ENCODE results near the gene DLX4.

DLX4 gene

GRCh38 chr17:49970498-49970897 is 1.5 kb downstream of the DLX4 start:
- DNase-seq = no peak

- DNase-seq = no peak
Observed at GRCh38 chr17:49971199-49971847, 2.3 kb downstream of the DLX4 start.

- no peak for DNase-seq
Observed at GRCh38 chr17:49971848-49972485, 3.0 kb downstream of the DLX4 start.

DNA sequence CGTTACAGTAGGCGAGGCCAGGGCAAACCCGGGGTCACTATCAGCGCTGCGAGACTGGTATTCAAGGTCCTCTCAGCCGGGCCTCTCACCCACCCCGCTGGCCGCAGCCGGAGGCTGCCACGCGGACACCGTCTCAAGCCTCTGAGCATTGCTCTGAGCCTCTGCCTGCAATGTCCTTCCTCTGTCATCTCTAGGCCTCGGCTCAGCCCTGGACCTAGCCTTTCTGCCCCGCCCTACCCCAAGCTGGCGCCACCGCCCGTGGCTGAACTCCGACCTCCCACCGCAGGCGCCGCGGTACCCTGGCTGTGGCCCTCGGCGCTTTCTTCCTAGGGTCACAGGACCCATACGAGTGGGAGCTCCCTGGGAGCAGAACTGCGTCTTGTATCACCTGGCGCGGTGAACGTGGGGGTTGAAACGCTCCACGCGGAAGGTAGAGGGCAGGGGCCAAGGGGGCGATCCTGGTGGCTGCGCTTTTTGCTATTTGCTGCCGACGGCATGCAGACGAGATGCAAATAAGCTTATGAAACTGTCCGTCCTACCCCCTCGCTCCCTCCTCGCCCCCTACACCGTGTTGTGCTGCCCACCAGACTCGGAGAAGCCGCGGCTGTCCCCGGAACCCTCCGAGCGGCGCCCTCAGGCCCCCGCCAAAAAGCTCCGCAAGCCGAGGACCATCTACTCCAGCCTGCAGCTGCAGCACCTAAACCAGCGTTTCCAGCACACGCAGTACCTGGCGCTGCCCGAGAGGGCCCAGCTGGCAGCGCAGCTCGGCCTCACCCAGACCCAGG is 3.7 kb downstream of the DLX4 start:
- no peak for DNase-seq

- no peak for DNase-seq
Observed at GRCh38 chr17:49973271-49973615, 4.3 kb downstream of the DLX4 start.

- DNase-seq = no peak
Observed at GRCh38 chr17:49975531-49975930, 6.5 kb downstream of the DLX4 start.

GRCh38 chr17:49976163-49976827 is 7.3 kb downstream of the DLX4 start:
- no peak for DNase-seq

DNA sequence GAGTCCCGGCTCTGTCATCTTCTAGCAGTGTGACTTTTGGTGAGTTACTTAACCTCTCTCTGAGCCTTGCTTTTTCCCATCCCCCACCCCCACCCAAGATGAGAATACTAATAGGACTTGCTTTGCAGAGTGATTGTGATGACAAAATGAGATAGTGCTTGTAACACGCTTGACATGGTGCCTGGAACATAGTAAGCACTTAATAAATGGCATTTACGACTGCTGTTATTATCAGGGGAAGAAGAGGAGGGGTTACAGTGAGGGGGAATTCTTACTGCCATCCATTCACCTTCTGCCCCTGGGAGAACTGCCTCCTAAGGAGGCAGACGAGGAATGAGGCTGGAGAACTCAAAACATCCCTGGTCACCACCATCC is 7.8 kb downstream of the DLX4 start:
- DNase-seq = no peak

DNA sequence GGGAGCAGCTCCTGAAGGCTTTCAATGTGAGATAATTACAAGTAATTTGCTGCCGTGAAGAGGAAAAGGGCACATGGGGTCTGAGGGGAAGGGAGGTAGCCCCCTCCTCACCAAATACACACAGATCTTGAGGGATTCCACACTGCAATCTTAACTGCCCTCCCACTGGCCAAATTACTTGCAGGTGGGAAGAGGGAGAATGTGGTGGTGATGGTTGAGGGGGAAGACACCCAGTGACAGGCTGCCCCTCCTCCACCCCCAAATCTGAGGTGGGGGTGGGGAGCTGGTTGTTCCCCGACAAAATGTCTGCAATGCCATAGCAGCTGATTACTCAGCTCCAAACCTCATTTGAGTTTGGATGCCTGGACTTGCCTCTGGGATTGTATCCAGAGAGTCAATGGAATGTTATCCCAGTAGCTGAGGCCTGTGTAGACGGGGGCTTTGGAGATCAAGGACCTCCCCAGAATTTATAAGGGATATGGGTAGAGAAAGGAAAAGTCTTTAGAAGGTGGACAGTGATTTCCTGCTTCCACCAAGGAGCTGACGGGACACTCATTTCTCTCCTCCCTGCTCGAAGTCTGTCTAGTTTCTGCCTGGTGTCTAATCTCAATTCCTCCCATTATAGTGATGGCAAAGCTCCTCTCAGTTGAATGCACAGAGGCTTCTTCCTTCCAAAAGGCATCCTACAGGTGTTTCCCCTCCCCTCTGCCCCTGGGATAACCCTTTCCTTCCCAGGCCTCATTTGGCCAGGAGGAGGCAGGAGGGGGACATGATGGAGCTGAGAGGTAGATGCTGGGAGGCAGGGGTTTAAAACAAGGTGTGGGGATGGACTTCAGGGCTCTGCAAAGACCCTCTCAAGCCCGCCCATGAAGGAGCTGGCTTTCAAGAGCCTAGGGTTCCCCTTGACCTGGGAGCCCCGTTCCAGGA is 8.7 kb downstream of the DLX4 start:
- DNase-seq = no peak

- no peak for DNase-seq
Observed at GRCh38 chr17:49978501-49978900, 9.5 kb downstream of the DLX4 start.

- DNase-seq = no peak
Observed at GRCh38 chr17:49979748-49980479, 10.9 kb downstream of the DLX4 start.

DNA sequence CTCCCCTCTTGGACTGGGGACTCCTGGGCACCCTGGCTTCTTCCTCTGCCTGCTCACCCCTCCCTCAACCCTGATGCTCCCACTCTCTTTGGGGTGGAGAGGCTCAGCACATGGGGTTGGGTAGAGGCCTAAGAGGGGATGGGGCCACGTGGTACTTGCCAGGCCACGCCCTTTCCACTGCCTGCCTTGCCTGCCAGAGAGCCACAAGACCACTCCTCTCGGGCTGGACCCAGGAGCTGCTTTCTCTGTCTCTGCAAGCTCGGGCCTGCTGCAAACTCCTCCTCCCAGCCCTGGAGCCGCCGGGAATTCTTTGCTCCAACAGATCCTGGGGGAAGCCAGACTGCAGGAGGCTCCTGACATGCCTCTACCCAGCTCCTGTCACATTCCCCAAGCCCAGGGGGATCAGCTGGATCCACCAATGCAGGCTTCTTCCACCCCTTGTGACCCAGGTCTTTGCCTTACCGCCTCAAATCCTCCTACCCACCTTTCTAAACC is 11.8 kb downstream of the DLX4 start:
- no peak for DNase-seq

DNA sequence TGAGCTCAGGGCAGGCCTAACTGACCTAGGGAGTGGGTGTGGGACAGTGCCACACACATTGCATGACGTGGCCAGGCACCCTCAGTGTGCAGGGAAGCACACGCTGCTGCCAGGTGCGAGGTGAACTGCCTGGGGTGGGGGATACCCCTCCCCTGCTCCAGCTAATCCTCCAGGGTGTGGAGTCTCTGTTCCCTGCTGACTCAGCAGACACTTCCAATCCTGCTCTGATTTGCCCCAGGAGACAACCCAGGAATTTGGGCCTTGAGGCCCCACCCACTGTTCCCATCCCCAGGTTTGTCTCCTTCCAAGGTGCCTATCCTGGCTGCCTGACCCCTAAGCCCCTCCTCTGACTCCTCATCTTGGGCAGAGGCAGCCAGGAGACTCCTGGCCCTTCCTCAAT is 15.3 kb downstream of the DLX4 start:
- DNase-seq = no peak

DNA sequence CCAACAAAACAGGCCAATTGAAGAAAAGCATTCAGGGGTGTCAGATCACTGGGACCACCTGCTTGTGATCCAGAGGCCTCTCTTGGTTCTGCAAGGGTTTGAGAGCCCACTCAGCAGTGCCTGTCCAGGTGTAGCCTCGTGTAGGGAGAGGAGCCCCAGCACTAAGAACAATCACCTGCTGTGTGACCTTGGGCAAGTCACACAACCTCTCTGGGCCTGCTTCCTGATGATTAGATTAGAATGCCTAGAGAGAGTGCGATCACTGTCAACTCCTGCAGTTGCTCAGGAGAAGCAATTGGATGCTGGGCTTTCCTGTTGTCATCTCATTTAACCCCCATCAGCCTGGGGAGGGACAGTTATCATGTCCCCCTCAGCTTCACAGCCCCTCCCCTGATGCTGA is 15.8 kb downstream of the DLX4 start:
- no peak for DNase-seq

GRCh38 chr17:49985310-49985990 is 16.5 kb downstream of the DLX4 start:
- DNase-seq = no peak

- DNase-seq = no peak
Observed at GRCh38 chr17:49986396-49987289, 17.7 kb downstream of the DLX4 start.

GRCh38 chr17:49987290-49987585 is 18.2 kb downstream of the DLX4 start:
- DNase-seq = no peak

DNA sequence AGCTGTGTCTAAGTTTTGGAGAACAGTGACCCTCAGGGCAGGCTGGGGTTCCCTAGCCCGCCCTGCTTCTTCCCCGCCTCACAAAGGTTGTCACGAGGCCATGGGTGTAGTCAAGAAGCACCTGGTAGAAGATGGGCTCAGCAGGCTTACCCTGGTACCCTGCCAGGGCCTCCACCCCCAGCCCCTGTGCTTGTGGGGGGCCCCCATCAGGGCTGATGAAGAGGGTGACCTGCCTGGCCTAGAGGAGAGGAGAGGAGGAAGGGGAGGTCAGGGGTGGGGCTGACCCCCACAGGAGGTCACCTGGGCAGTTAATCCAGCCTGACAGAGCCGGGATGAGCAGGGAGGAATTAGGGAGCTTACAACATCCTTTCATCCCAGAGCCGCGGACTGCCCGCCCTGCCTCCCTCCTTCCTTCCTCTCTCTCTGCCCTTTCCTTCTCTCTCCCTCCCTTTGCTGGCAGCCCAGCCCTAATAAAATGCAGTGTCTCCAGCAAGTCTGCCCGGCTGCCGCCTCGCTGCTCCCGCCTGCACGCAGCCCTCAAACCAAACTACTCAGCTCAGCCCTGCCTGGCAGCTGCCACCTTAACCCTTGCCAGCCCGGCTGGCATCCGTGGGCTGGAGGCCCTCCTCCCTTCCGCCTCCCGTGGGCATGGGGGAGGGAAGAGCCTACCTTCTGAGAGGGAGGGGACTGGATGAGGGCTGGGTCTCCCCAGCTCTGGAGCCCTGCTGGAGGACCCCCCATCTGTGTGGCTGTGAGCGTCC is 18.9 kb downstream of the DLX4 start:
- DNase-seq = no peak

DNA sequence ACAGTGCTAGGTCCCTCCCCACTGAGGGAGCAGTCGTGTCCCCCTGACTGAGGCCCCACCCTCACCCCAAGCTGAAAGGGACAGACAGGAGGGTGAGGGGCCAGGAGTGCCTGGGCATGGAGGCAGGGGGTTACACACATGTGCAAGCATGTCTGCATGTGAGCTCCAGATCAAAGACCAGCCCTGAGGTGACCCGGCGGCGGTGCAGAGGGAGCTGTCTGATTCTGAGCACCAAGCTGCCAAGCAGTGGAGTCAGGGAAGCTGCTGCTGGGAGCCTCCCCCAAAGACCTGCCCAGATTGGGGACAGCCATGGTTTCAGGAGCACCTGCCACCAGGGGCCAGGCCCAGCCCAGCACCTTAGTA is 20.5 kb downstream of the DLX4 start:
- no peak for DNase-seq

GRCh38 chr17:49990331-49990730 is 21.3 kb downstream of the DLX4 start:
- DNase-seq = no peak

All from activated CD4-positive, alpha-beta T cell treated with anti-CD3 and anti-CD28 coated beads, Interleukin-2, amount 50 U/mL, for 16 hours (primary cell).